ENCODE measurements around the gene RPL39L.
A peak's percentile ranks its signal among the peaks of the same experiment; 100 is the strongest.
"Not testable (repeated sequence)": the region's sequence is repeated elsewhere in the genome, so short reads cannot be mapped to it uniquely, and the experiment has no call there.

The RPL39L gene

DNA sequence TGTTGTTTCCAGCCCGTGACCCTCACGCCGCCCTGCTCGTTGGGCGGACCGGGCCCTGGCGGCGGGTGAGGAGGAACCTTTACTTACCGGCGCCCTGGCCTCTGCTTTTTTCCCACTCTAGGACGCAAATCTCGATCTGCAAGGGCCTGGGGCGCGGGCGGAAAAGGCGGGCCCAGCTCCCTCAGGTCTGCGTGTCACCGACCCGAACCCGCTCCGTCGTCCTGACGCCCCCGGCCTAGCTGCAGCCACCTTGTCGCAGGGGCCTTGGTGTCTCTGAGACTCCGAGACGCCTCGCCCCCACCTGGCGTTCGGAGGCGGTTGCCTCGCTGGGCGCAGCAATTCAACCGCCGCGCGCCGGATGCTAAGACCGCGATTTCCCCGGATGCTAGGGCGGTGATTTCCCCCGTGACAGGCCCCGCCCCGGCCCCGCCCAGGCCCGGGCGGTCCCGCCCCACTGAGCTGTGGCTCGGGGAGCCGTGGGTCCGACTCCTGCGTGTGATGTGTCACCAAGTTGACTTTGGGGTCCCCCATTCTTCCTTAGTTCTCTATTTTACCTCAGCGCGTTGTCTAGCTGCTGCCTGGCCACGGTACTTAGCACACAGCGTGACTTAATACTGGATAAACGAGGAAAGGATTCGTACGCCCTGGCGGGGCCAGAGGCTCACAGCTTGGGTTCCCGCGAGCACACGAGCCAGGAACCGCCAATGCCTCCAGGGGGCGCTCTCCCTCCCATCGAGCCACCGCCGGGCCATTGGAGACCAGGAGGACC, at the start of gene RPL39L:
TSS of gene RPL39L (minus strand) at position 371 of the 769 bp plus-strand sequence. CDS start 18,196 bp downstream, outside the sequence.
- Mint-ChIP-seq H3K27me3 (peaks cover 13% of the 10 kb centered on the region), H3K4me1 (peaks cover 24% of the 10 kb centered on the region), H3K9me3 (peaks cover 31% of the 10 kb centered on the region), H3K4me3 (peak within 1 kb of the TSS; percentile 85), H3K27ac (peak within 1 kb of the TSS; percentile 95), H3K36me3 (peaks cover 29% of the 10 kb centered on the region)
- CTCF ChIA-PET = interaction anchor here (0.7 to 6.5 kb wide), 24 partner anchors 8 to 355 kb away, joined by 3 to 70 read pairs (median 6); partner anchors contain the start of gene RTP4
- peak; percentile 94 for DNase-seq

DNA sequence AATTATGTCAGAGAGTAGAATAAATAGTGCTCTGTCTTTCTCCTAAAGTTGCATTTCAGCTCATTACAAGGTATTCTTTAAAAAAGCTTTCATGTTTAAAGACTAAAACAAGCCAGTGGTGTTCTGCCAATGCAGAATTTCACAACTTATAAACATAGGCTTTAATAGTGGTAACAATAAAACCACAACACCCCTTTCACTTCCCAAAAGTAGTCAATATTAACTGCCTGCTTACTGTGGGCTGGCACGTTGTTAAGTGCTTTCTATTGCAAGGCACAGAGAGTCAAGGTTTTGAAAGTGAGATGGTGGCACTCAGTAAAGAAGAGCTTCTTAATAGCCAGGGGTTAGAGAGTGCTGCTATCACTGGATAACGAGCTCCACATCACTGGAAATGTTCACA, 49.6 kb upstream of the RPL39L start:
- Mint-ChIP-seq H3K27ac (no peak overlapping the region), H3K4me1 (no peaks in the 10 kb centered on the region), H3K9me3 (peaks cover 2% of the 10 kb centered on the region), H3K27me3 (peaks cover 39% of the 10 kb centered on the region), H3K36me3 (no peaks in the 10 kb centered on the region), H3K4me3 (no peak overlapping the region)
- DNase-seq = no peak
- CTCF ChIA-PET = no interaction called here

DNA sequence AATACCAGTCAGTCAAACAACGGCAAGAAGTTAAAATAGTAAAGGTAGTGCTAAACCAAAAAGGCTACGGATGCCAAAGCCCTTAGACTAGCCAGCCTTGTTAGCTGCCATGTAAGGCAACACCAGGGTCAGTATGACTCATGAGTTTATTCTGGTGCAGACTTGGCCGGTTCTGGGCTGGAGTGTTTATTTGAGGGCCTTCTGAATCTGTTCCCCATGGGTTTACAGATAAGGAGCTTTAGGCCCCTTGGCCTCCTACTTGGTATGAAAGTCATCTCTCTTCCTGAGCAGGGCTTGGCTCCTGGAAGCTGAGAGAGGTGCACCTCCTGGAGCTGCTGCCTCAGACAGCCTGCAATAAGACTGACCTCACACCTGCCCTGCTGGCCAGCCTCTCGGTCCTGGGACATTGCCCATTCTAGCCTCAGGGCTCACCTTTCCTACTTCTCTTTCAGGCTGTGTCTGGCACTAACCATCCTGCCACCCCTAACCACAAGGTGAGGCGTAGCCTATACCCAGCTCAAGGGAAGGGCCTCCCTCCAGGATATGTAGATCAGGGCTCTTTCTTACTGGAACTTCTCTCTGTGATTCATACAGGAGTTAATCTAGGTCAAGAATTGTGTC, 47.6 kb upstream of the RPL39L start:
- Mint-ChIP-seq H3K27ac (no peak overlapping the region), H3K9me3 (peaks cover 2% of the 10 kb centered on the region), H3K36me3 (no peaks in the 10 kb centered on the region), H3K4me3 (no peak overlapping the region), H3K4me1 (peaks cover 17% of the 10 kb centered on the region), H3K27me3 (peaks cover 26% of the 10 kb centered on the region)
- no peak for DNase-seq
- CTCF ChIA-PET = no interaction called here

DNA sequence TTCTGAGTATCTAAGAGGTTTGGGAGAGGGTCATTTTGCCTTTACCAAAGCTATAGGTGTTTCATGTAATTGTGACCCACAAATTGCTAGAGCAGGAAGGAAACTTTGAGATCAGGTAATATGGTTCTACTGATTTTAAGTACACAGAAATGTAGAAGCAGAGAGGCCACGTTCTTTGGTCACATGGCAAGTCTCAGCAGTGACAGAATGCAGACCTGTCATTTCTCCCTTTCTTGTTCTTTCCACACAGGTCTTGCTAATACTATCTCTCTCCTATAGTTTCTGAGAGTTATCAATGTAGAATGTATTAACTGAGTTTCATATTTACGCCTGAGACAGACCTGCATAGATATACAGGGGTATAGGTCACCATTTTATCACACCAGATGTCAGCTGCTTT, 47.1 kb upstream of the RPL39L start:
- H3K27ac Mint-ChIP-seq = no peak overlapping the region
- peaks cover 17% of the 10 kb centered on the region for H3K4me1 Mint-ChIP-seq
- peaks cover 21% of the 10 kb centered on the region for H3K27me3 Mint-ChIP-seq
- DNase-seq = no peak
- no peaks in the 10 kb centered on the region for H3K36me3 Mint-ChIP-seq
- CTCF ChIA-PET = interaction anchor here (0.8 kb wide), 1 partner anchor 21 kb away, joined by 5 read pairs; no protein-coding TSS in a partner anchor
- no peak overlapping the region for H3K4me3 Mint-ChIP-seq
- peaks cover 2% of the 10 kb centered on the region for H3K9me3 Mint-ChIP-seq

DNA sequence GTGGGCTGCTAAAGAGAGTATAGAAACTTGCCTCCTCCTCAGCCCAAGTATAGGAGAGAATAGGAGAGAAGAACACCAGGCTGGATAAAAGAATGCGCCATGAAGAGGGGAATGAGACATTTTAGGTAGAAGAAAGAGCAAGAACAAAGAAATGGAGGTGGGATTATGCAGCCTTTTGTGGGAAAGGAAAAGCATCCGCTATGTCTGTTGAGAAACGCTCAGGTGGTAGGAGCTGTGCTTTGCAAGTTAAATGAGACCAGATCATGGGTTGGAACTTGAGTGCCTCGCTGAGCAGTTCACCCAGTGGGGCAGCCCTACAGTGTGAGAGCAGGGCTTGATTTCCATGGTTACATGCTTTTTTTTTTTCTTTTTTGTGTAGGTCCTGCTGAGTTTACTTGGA, 46.5 kb upstream of the RPL39L start:
- Mint-ChIP-seq H3K27me3 (peaks cover 19% of the 10 kb centered on the region), H3K9me3 (peaks cover 2% of the 10 kb centered on the region), H3K36me3 (no peaks in the 10 kb centered on the region), H3K27ac (no peak overlapping the region), H3K4me3 (no peak overlapping the region), H3K4me1 (peaks cover 17% of the 10 kb centered on the region)
- CTCF ChIA-PET = interaction anchor here (0.8 kb wide), 1 partner anchor 21 kb away, joined by 5 read pairs; no protein-coding TSS in a partner anchor
- no peak for DNase-seq

DNA sequence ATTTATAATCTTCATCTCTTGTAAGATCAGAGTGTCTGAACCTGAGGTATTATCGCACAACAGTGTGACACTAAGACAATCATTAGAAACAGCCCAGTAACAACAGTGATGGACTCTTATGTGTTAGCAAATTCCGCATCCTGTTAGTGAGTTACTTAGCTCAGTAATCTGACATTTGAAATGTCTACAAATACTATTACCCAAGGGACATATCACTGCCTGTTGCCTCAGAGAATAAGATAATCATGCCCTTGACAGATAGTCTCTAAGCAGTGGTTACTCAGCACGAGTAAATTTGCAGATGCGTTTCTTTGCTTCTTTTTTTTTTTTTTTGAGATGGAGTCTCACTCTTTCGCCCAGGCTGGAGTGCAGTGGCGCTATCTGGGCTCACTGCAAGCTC, 44.6 kb upstream of the RPL39L start:
- Mint-ChIP-seq H3K4me1 (peaks cover 17% of the 10 kb centered on the region), H3K27me3 (peaks cover 16% of the 10 kb centered on the region), H3K36me3 (no peaks in the 10 kb centered on the region), H3K9me3 (peaks cover 2% of the 10 kb centered on the region), H3K4me3 (no peak overlapping the region), H3K27ac (no peak overlapping the region)
- CTCF ChIA-PET = interaction anchor here (1.2 kb wide), 1 partner anchor 19 kb away, joined by 5 read pairs; no protein-coding TSS in a partner anchor
- no peak for DNase-seq

DNA sequence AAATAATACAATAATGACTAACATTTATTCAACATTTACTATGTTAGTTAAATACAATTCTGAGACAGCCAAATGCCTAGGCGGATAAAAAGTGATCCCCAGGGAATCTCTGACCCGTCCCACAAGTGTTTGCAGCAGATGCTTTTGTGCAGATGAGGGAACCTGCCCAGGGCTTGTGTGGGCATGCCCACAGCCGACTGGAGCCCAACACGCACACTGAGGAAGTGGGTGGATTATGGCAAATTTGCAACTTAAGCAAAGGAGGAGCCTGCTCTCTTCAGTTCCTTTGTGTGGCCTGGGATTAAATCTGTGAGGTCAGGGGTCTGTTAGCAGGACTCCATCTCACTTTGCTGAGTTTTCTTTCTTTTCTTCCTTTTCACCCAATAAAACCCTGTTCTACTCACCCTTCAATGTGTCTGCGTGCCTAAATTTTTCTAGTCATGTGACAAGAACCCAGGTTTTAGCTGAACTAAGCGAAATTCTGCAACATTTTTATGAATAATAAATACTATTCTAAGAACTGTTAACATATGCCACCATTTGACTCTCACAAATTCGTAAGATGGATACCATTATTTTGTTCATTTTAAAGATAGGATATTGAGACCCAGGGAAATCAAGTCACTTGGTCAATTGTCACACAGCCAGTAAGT, 44.0 kb upstream of the RPL39L start:
- H3K9me3 Mint-ChIP-seq = peaks cover 2% of the 10 kb centered on the region
- no peak overlapping the region for H3K4me3 Mint-ChIP-seq
- H3K27ac Mint-ChIP-seq = no peak overlapping the region
- CTCF ChIA-PET = interaction anchor here (1.2 kb wide), 1 partner anchor 18 kb away, joined by 5 read pairs; no protein-coding TSS in a partner anchor
- peaks cover 16% of the 10 kb centered on the region for H3K27me3 Mint-ChIP-seq
- no peaks in the 10 kb centered on the region for H3K36me3 Mint-ChIP-seq
- peaks cover 17% of the 10 kb centered on the region for H3K4me1 Mint-ChIP-seq
- peak; percentile 28 for DNase-seq

DNA sequence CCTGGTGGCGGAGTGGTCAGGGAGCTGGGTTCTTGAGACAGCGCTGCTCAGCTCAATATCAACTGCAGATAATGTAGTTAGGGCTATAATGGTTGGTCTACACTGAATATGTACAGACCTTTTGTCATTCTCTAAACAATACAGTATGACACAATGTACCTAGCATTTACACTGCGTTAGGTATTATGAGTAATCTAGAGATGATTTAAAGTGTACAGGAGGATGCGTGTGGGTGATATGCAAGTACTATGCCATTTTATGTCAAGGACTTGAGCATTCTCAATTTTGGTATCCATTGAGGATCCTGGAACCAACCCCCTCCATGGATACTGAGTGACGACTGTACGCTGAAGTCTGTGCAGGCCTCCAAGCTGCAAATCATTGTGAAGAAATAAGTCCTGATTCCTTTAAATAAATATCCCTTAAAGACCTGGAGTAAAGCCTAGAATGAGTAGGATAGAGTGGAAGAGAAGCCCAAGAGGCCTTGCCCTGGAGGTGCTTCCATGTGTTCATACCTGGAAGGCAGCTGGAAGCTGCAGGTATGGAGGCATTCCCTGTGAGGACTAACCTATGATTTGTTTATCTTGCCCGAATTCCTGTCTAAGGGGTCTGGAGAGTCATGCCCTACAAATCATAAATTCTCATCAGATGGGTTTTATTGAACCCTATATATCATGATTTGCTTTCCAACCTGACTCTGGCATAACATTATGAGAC, 42.3 kb upstream of the RPL39L start:
- H3K27me3 Mint-ChIP-seq = peaks cover 12% of the 10 kb centered on the region
- no peak for DNase-seq
- no peaks in the 10 kb centered on the region for H3K36me3 Mint-ChIP-seq

DNA sequence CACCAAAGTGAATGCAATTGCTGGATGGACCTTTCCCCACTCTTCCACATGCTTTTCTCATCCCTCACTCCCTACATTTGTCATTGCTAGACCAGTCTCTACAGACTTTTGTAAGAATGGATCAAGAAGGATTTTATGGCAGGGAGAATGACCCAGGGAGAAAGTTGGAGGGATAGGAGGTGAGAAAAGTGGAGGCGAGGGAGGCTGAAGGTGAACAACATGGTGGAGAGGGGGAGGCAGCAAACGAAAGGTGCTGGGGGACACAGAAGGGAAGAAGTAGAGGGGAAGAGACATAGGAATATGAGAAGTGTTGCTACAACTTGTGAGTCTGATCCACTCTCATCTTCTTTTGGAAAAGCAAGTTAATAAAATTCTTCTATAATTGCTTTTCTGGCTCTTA, 33.6 kb upstream of the RPL39L start:
- Mint-ChIP-seq H3K4me1 (peaks cover 10% of the 10 kb centered on the region), H3K4me3 (no peak overlapping the region), H3K27me3 (peaks cover 19% of the 10 kb centered on the region), H3K36me3 (no peaks in the 10 kb centered on the region), H3K9me3 (no peaks in the 10 kb centered on the region), H3K27ac (no peak overlapping the region)
- CTCF ChIA-PET = interaction anchor here (1.1 kb wide), 1 partner anchor 60 kb away, joined by 3 read pairs; no protein-coding TSS in a partner anchor
- DNase-seq = no peak

More for the DNA sequence above, 42.3 kb upstream of the RPL39L start:
- Mint-ChIP-seq H3K4me3 (no peak overlapping the region), H3K27ac (no peak overlapping the region), H3K9me3 (peaks cover 2% of the 10 kb centered on the region), H3K4me1 (peaks cover 17% of the 10 kb centered on the region)
- CTCF ChIA-PET = interaction anchor here (1.3 kb wide), 1 partner anchor 68 kb away, joined by 3 read pairs; no protein-coding TSS in a partner anchor

DNA sequence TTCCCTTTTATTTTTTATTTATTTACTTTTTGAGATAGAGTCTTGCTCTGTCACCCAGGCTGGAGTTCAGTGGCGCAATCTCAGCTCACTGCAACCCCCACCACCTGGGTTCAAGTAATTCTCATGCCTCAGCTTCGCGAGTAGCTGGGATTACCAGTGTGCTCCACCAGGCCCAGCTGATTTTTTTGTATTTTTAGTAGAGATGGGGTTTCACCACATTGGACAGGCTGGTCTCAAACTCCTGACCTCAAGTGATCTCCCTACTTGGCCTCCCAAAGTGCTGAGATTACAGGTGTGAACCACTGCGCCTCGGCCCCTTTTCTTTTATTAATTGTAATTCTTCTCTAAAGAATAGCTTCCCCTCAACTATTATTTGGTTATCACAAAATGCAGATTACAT, 31.6 kb upstream of the RPL39L start:
- not testable (repeated sequence) for H3K27ac Mint-ChIP-seq, H3K36me3 Mint-ChIP-seq, DNase-seq, H3K4me3 Mint-ChIP-seq, H3K9me3 Mint-ChIP-seq
- CTCF ChIA-PET = interaction anchor here (2.4 kb wide), 1 partner anchor 58 kb away, joined by 11 read pairs; no protein-coding TSS in a partner anchor
- Mint-ChIP-seq H3K4me1 (peaks cover 10% of the 10 kb centered on the region), H3K27me3 (peaks cover 20% of the 10 kb centered on the region)

DNA sequence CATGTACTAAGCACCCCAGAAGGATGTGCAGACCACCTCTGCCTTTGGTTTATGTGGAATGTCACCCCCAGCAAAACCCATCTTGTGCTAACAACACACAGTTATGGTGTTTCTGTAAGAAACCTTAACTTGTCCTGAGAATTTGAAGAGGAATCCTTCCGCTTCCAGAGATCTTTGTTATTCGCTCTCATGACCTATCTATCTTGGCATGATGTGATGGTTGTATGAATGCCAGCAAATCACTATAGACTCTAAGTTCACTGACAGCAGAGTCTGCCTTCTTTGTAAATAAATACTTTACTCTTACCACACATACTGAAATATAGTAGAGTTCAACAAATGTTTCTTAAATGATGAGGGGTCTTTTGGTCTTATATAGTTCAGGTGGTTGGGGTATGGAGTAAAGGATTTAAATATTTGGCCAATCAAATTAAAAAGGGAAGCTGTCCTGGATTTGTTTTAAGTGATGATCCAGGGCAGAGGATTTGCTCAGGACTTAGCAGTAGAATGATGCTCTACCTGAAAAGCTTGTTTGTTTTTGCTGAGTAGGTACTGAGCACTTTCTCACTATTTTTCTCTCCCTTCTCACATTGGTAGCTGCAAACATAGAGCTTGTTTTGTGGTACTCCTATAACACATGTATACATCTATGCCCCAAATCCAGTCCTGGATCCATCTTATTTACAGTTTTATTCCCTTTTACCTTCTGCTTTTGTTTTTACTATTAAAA, 30.1 kb upstream of the RPL39L start:
- Mint-ChIP-seq H3K4me1 (peaks cover 10% of the 10 kb centered on the region), H3K36me3 (no peaks in the 10 kb centered on the region), H3K9me3 (no peaks in the 10 kb centered on the region), H3K27me3 (peaks cover 19% of the 10 kb centered on the region), H3K27ac (no peak overlapping the region), H3K4me3 (no peak overlapping the region)
- DNase-seq = no peak
- CTCF ChIA-PET = interaction anchor here (1.1 to 11.9 kb wide), 4 partner anchors 19 to 323 kb away, joined by 3 to 186 read pairs (median 58); no protein-coding TSS in a partner anchor

DNA sequence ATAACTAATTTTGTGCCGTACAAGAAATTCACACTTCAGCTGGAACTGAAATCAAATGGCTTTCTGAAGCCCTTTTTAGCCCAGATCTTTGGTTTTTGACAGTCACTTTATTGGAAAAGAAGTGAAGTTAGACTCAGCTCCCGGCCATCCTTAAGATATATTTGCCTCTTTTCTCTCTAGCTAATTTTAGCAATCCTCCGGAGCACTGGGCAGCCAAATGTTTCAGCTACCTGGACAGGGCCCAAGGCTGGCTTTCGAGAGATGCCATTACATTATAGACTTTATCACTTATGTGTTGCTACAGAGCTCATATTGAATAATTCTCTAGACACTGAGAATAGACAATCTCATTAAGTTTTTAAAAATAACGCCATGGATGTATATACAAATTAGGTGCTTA, 28.5 kb upstream of the RPL39L start:
- Mint-ChIP-seq H3K4me3 (no peak overlapping the region), H3K27me3 (peaks cover 13% of the 10 kb centered on the region), H3K9me3 (no peaks in the 10 kb centered on the region), H3K27ac (no peak overlapping the region), H3K4me1 (peaks cover 10% of the 10 kb centered on the region), H3K36me3 (no peaks in the 10 kb centered on the region)
- CTCF ChIA-PET = interaction anchor here (1.1 to 11.9 kb wide), 4 partner anchors 54 to 346 kb away, joined by 3 to 186 read pairs (median 55); no protein-coding TSS in a partner anchor
- DNase-seq = no peak

DNA sequence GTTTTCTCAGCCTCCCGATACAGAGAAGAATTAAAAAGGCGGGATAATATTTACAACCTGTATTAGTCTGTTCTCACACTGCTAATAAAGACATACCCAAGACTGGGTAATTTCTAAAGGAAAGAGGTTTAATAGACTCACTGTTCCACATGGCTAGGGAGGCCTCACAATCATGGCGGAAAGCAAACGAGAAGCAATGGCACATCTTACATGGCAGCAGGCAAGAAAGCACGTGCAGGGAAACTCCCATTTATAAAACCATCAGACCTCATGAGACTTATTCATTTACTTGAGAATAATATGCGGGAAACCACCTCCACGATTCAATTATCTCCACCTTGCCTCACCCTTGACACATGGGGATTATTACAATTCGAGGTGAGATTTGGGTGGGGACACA, 27.5 kb upstream of the RPL39L start:
- no peaks in the 10 kb centered on the region for H3K36me3 Mint-ChIP-seq
- CTCF ChIA-PET = interaction anchor here (1.0 to 11.9 kb wide), 5 partner anchors 27 to 320 kb away, joined by 3 to 186 read pairs (median 4); partner anchors contain the start of gene RPL39L
- peaks cover 18% of the 10 kb centered on the region for H3K27me3 Mint-ChIP-seq
- H3K27ac Mint-ChIP-seq = no peak overlapping the region
- DNase-seq = no peak
- peaks cover 10% of the 10 kb centered on the region for H3K4me1 Mint-ChIP-seq
- no peak overlapping the region for H3K4me3 Mint-ChIP-seq
- H3K9me3 Mint-ChIP-seq = no peaks in the 10 kb centered on the region
